ENCODE measurements around the gene KMT2E.

KMT2E gene

GRCh38 chr7:105130580-105130979 is 116.6 kb downstream of the KMT2E start:
- H3K4me3 ChIP-seq (ENCODE audit: low read length): no peak overlapping the region
- no peak for TF ChIP-seq CTCF (conservative IDR thresholded peaks at IDR 0.05; ENCODE audit: low read depth, low read length)
- DNase-seq (ENCODE audit: low read depth): no peak

- DNase-seq (ENCODE audit: low read depth): no peak
- H3K4me3 ChIP-seq (ENCODE audit: low read length): no peak overlapping the region
Observed at GRCh38 chr7:105131033-105131656, 117.1 kb downstream of the KMT2E start.

GRCh38 chr7:105131890-105132289 is 117.9 kb downstream of the KMT2E start:
- no peak for TF ChIP-seq CTCF (conservative IDR thresholded peaks at IDR 0.05; ENCODE audit: low read depth, low read length)
- H3K4me3 ChIP-seq (ENCODE audit: low read length): no peak overlapping the region
- no peak for DNase-seq (ENCODE audit: low read depth)

More at GRCh38 chr7:105131033-105131656, 117.1 kb downstream of the KMT2E start:
- no peak for TF ChIP-seq CTCF (conservative IDR thresholded peaks at IDR 0.05; ENCODE audit: low read depth, low read length)

GRCh38 chr7:105132335-105132734 is 118.3 kb downstream of the KMT2E start:
- no peak for TF ChIP-seq CTCF (conservative IDR thresholded peaks at IDR 0.05; ENCODE audit: low read depth, low read length)
- DNase-seq (ENCODE audit: low read depth): no peak
- no peak overlapping the region for H3K4me3 ChIP-seq (ENCODE audit: low read length)

- DNase-seq (ENCODE audit: low read depth): no peak
- H3K4me3 ChIP-seq (ENCODE audit: low read length): no peak overlapping the region
- no peak for TF ChIP-seq CTCF (conservative IDR thresholded peaks at IDR 0.05; ENCODE audit: low read depth, low read length)
Observed at GRCh38 chr7:105132835-105133234, 118.8 kb downstream of the KMT2E start.

GRCh38 chr7:105133358-105133757 is 119.4 kb downstream of the KMT2E start:
- no peak for DNase-seq (ENCODE audit: low read depth)
- TF ChIP-seq CTCF (conservative IDR thresholded peaks at IDR 0.05; ENCODE audit: low read depth, low read length): no peak
- H3K4me3 ChIP-seq (ENCODE audit: low read length): no peak overlapping the region

GRCh38 chr7:105133986-105134655 is 120.1 kb downstream of the KMT2E start:
- TF ChIP-seq CTCF (conservative IDR thresholded peaks at IDR 0.05; ENCODE audit: low read depth, low read length): no peak
- DNase-seq (ENCODE audit: low read depth): no peak
- no peak overlapping the region for H3K4me3 ChIP-seq (ENCODE audit: low read length)

Measured in retinal pigment epithelial cell (primary cell).